ENCODE results near the gene ARHGAP28. TPM values are rescaled to one million over a fixed set of nuclear protein-coding genes. Genes with fewer than 3 reads are reported as not detected.

The ARHGAP28 gene
- total and polyA plus RNA-seq, 2 of the 13 experiments (the other 11 are each of a cell fraction or from before 2014, with no cell fraction given): not detected

DNA sequence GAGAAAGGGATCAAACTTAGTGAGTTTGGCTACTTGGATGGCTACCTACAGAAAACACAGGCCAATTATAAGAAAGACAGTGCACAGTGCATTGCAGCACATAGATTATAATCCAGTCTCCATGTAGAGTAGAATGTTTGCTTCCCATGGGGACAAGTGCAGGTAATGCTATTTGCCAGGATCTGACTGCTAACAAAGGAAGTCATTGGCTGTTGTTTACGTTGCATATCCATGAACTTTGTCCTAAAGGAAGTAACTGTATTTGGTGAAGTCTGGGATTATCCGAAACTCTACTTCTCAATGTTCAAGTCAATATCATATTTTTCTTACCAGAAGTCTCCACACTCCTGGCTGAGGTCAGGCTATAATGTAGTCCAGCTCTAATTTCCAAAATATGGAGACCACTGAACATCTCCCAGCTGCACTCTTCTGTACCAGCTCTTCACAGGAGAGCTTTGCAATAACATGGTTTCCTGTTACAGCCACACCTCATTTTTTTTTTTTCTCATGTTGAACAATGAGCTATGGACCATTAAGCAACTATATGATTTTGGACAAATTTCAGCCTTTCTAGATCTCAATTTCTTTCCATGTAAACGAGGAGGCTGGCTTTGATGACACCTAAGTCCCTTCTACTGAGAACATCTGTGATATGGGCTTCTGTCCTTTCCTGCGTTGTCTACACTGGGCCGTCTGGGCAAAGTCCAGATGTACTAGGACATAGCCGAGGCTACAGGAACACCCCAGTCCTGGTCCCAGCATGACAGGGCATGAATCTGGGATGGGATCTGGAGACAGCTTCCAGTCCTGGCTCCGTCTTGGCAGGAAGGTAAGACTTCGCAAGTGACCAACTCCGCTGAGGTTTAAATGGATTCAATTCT, 233.3 kb downstream of the ARHGAP28 start (continued):
- TF ChIP-seq SOX13 (IDR thresholded peaks at IDR 0.05) (no peak), SOX13 (CRISPR knock-in tag; conservative IDR thresholded peaks at IDR 0.05 in 1 of 2, IDR thresholded peaks at IDR 0.05 in 1 of 2) (peak in 1 of 2 experiments; percentile 76; a peak in 2 of 4 replicates), GZF1 (CRISPR knock-in tag; IDR thresholded peaks at IDR 0.05) (no peak), SNRNP70 (IDR thresholded peaks at IDR 0.05; ENCODE audit: low read depth, low read length) (no peak), U2AF1 (optimal IDR thresholded peaks at IDR 0.05; ENCODE audit: low read depth, low read length) (no peak), GTF2F1 (IDR thresholded peaks at IDR 0.05; ENCODE audit: low read length) (no peak), ZNF256 (CRISPR knock-in tag; conservative IDR thresholded peaks at IDR 0.05) (no peak), FOSL1 (CRISPR knock-in tag; IDR thresholded peaks at IDR 0.05; ENCODE audit: borderline replicate concordance) (no peak), ZNF143 (CRISPR knock-in tag; IDR thresholded peaks at IDR 0.05) (no peak), MEF2D (CRISPR knock-in tag; IDR thresholded peaks at IDR 0.05) (no peak), SKI (IDR thresholded peaks at IDR 0.05; ENCODE audit: partially characterized antibody) (no peak), RARA (CRISPR knock-in tag; IDR thresholded peaks at IDR 0.05) (peak; percentile 38; the same call in 1 of the 2 replicates), FOXO4 (CRISPR knock-in tag; conservative IDR thresholded peaks at IDR 0.05) (no peak), KDM6A (CRISPR knock-in tag; IDR thresholded peaks at IDR 0.05; ENCODE audit: low read depth) (peak; percentile 19; the same call in 1 of the 2 replicates), ZKSCAN5 (CRISPR knock-in tag; IDR thresholded peaks at IDR 0.05) (no peak), ZNF672 (CRISPR knock-in tag; IDR thresholded peaks at IDR 0.05) (no peak), REL (CRISPR knock-in tag; conservative IDR thresholded peaks at IDR 0.05) (no peak), REPIN1 (CRISPR knock-in tag; IDR thresholded peaks at IDR 0.05; ENCODE audit: borderline replicate concordance, low read depth) (no peak)
- TF ChIP-seq, protein P1, sequence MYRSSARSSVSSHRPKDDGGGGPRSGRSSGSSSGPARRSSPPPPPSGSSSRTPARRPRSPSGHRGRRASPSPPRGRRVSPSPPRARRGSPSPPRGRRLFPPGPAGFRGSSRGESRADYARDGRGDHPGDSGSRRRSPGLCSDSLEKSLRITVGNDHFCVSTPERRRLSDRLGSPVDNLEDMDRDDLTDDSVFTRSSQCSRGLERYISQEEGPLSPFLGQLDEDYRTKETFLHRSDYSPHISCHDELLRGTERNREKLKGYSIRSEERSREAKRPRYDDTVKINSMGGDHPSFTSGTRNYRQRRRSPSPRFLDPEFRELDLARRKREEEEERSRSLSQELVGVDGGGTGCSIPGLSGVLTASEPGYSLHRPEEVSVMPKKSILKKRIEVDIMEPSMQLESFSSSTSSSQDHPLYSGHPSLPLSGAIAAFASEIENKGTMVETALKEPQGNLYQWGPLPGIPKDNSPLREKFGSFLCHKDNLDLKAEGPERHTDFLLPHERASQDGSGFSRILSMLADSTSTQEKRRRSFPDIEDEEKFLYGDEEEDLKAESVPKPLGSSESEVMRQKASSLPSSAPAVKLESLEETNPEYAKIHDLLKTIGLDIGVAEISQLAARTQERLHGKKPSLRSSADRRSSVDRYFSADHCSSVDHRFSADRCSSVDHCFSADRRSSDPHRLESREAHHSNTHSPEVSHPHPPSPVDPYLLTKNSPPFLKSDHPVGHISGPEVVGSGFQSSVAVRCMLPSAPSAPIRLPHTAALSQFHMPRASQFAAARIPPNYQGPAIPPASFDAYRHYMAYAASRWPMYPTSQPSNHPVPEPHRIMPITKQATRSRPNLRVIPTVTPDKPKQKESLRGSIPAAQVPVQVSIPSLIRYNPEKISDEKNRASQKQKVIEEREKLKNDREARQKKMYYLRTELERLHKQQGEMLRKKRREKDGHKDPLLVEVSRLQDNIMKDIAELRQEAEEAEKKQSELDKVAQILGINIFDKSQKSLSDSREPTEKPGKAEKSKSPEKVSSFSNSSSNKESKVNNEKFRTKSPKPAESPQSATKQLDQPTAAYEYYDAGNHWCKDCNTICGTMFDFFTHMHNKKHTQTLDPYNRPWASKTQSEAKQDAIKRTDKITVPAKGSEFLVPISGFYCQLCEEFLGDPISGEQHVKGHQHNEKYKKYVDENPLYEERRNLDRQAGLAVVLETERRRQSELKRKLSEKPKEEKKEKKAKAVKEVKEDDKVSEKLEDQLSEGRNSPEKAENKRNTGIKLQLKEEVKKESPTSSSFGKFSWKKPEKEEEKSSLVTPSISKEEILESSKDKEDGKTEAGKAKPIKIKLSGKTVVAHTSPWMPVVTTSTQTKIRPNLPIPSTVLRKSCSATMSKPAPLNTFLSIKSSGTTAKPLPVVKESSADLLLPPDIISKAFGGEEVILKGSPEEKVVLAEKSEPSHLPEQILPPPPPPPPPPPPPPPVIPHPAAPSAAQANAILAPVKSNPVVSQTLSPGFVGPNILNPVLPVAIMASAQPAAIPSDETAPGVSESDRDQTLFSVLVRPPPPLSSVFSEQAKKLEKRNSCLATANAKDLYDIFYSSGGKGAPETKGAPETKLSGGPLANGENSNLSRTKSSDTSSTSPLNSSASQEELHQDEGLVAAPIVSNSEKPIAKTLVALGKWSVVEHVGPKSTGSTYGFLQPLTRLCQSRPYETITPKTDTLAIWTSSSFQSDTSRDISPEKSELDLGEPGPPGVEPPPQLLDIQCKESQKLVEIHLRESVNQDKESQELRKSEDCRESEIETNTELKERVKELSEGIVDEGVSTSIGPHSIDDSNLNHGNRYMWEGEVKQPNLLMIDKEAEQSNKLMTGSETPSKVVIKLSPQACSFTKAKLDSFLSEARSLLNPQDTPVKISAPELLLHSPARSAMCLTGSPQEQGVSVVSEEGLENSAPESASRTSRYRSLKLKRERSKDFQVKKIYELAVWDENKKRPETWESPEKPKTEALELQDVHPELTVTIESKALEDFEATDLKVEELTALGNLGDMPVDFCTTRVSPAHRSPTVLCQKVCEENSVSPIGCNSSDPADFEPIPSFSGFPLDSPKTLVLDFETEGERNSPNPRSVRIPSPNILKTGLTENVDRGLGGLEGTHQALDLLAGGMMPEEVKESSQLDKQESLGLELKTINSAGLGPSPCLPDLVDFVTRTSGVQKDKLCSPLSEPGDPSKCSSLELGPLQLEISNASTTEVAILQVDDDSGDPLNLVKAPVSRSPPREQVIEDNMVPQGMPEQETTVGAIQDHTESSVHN (CRISPR knock-in tag; IDR thresholded peaks at IDR 0.05): no peak
- TF ChIP-seq, protein P2, sequence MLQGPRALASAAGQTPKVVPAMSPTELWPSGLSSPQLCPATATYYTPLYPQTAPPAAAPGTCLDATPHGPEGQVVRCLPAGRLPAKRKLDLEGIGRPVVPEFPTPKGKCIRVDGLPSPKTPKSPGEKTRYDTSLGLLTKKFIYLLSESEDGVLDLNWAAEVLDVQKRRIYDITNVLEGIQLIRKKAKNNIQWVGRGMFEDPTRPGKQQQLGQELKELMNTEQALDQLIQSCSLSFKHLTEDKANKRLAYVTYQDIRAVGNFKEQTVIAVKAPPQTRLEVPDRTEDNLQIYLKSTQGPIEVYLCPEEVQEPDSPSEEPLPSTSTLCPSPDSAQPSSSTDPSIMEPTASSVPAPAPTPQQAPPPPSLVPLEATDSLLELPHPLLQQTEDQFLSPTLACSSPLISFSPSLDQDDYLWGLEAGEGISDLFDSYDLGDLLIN (CRISPR knock-in tag; IDR thresholded peaks at IDR 0.05; ENCODE audit: borderline replicate concordance): no peak

All from HepG2 (cell line).